Chondrocyte (in vitro differentiated cells): ENCODE results near the gene TNIK. TPM values are rescaled to one million over a fixed set of nuclear protein-coding genes. Genes with fewer than 3 reads are reported as not detected.

Experiments
- DNase-seq: peaks from one replicate; pipeline ENCODE4 v3.0.0; 2021; ENCODE audit warnings: mixed read lengths, low spot score
- H3K27ac Mint-ChIP-seq: one replicate; pipeline ENCODE4 v1.8.0; 2021; ENCODE audit warnings: mild to moderate bottlenecking, moderate library complexity, mixed read lengths; ENCODE audit not compliant: unreplicated experiment
- H3K27me3 Mint-ChIP-seq: 2 replicates; pipeline ENCODE4 v1.8.0; 2021; ENCODE audit warnings: low read depth, mixed read lengths
- H3K36me3 Mint-ChIP-seq: 2 replicates; pipeline ENCODE4 v1.8.0; 2021; ENCODE audit warnings: low read depth, mixed read lengths
- H3K4me1 Mint-ChIP-seq: 2 replicates; pipeline ENCODE4 v1.8.0; 2021; ENCODE audit warnings: low read depth, mild to moderate bottlenecking, mixed read lengths
- H3K4me3 Mint-ChIP-seq: one replicate; pipeline ENCODE4 v1.8.0; 2021; ENCODE audit warnings: mild to moderate bottlenecking, moderate library complexity, mixed read lengths; ENCODE audit not compliant: unreplicated experiment
- H3K9me3 Mint-ChIP-seq: 2 replicates; pipeline ENCODE4 v1.8.0; 2021; ENCODE audit warnings: low read depth, mixed read lengths
- CTCF ChIP-seq: fragments of 200-600 bp; sonication (generic); IDR thresholded peaks from 2 replicates; pipeline ENCODE4 v1.5.0; 2021; ENCODE audit warnings: antibody characterized with exemption, mild to moderate bottlenecking, moderate library complexity
- total RNA-seq: library from RNA; stranded (reverse); gene quantifications from 3 replicates; pipeline ENCODE4 v1.2.1, GENCODE V29; 2021

TNIK gene
- total RNA-seq, 1 donor from 2014 or later = 17.5 TPM

DNA sequence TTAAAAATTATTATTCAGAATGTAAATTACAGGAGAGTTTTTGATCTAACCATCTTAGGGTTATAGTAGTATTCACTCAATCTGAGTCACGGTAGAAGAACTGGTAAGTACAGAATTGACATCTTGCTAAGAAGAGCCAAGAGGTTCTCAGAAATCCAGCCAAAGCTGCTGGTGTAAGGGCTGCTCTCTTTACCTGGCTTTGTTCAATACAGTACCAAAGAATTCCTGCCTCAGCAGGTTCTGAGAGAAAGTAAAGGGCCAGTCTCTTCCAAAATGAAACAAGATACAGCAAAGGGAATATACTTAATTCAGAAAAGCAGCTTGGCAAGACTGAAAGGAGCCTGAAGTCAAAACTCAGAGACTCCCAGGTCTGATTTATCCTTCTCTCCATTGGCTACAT, 193.1 kb downstream of the TNIK start:
- Mint-ChIP-seq H3K9me3 (no peaks in the 10 kb centered on the region), H3K27me3 (no peaks in the 10 kb centered on the region), H3K4me3 (no peak overlapping the region), H3K27ac (no peak overlapping the region), H3K36me3 (no peaks in the 10 kb centered on the region), H3K4me1 (peaks cover 60% of the 10 kb centered on the region)
- TF ChIP-seq CTCF = no peak
- no peak for DNase-seq

GRCh38 chr3:171266740-171267073, 193.5 kb downstream of the TNIK start:
- Mint-ChIP-seq H3K9me3 (no peaks in the 10 kb centered on the region), H3K4me1 (peaks cover 63% of the 10 kb centered on the region), H3K27ac (no peak overlapping the region), H3K27me3 (no peaks in the 10 kb centered on the region), H3K36me3 (no peaks in the 10 kb centered on the region), H3K4me3 (no peak overlapping the region)
- no peak for TF ChIP-seq CTCF
- DNase-seq = no peak

DNA sequence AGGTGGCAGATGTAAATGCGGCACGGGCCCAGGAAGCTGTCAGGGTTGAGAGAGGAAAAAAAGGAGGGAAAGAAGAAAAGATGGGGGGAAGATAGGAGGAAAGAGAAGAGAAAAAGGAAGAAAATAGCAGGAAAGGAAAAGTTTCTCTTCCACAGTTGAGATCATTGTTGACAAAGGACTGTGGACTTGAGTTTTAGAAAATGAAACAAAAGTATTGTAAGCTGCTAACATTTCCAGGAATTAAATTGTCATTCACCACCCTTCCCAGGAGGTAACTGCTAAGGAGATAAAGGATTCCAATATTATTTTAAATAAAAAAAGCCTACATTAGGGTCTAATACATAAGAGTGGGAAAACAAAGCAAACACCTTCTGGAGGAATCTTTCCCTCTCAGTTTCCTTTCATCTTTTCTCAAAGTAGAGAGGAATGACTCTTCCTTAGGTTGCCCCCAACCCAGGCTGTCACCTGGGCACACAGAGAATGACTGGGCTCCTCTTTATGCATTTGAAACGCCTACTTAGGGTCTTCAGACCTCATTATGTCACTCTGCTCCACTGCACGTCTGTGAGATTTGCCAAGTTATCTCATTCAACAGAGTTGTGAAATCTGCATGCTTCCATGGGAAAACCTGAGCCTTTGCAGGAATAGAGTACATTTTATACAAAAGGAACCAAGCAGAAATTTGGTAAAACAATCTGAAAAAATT, 194.0 kb downstream of the TNIK start:
- H3K4me1 Mint-ChIP-seq = peaks cover 66% of the 10 kb centered on the region
- no peaks in the 10 kb centered on the region for H3K36me3 Mint-ChIP-seq
- H3K27me3 Mint-ChIP-seq = no peaks in the 10 kb centered on the region
- H3K27ac Mint-ChIP-seq = no peak overlapping the region
- DNase-seq = no peak
- TF ChIP-seq CTCF = no peak
- H3K9me3 Mint-ChIP-seq = no peaks in the 10 kb centered on the region
- no peak overlapping the region for H3K4me3 Mint-ChIP-seq

DNA sequence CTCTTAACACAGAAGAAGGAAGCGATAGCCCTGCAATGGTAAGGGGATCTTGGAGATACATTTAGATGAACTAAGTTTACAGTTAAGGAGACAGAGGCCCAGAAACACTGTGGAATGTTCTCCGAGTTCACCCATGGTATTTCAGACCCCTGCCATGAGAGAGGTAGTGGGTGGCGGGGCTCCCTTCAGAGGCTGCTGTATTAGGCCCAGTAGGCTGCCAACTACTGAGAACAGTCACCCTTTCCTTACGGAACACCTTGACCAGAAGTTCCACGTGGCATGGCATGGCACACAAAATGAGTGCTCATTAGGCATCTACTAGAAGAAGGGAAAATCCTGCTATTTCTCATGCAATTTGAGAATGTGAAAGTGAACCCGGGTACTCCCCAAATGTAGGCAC, 195.4 kb downstream of the TNIK start:
- Mint-ChIP-seq H3K36me3 (no peaks in the 10 kb centered on the region), H3K9me3 (no peaks in the 10 kb centered on the region), H3K4me1 (peaks cover 59% of the 10 kb centered on the region), H3K27ac (no peak overlapping the region), H3K27me3 (no peaks in the 10 kb centered on the region), H3K4me3 (no peak overlapping the region)
- TF ChIP-seq CTCF = no peak
- no peak for DNase-seq

DNA sequence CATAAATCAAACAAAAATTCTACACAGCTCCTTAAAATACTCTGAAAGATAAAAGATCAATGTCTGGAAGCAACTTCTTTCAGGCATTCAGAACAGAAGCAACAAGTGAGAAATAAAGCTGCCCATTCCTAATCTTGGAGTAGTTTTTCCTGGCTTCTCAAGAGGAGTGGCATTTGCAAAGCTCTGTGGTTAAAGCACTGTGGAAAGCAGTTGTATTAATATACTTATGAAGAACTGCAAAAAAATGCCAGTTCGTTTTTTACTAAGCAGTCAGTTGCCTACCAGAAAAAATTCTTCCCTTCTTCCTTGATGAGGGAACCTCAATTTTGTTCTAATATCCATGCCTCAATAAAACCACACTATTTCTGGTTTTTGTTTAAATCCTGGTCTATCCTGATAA, 197.8 kb downstream of the TNIK start:
- no peak overlapping the region for H3K4me3 Mint-ChIP-seq
- peaks cover 62% of the 10 kb centered on the region for H3K4me1 Mint-ChIP-seq
- H3K27me3 Mint-ChIP-seq = no peaks in the 10 kb centered on the region
- peak overlapping the region; percentile 69 for H3K27ac Mint-ChIP-seq
- no peak for TF ChIP-seq CTCF
- H3K9me3 Mint-ChIP-seq = no peaks in the 10 kb centered on the region
- DNase-seq = no peak
- H3K36me3 Mint-ChIP-seq = no peaks in the 10 kb centered on the region
